Measurements from ENCODE around the gene TAS1R1.
"Not testable (repeated sequence)": the region's sequence is repeated elsewhere in the genome, so short reads cannot be mapped to it uniquely, and the experiment has no call there.

TAS1R1 gene

DNA sequence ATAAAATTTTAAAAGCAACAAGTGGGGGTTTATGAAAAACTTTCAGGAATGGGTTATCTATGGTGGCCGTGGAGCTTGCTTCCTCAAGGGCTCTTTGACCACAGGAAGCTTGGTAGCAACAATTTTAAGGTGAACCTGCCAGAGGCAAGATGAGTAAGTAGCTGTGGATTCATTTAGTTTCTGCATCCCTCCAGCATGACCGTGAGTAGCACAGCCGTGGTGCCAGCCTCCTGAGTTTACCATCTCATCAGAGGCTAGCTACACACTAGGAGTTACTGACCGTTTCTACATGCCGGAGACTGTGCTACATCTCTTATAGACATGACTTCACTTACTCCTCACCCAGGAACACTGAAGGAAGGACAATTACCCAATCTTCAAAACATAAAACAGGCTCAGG lies 33.6 kb upstream of the TAS1R1 start:
- no peak for DNase-seq (ENCODE audit: low spot score)

DNA sequence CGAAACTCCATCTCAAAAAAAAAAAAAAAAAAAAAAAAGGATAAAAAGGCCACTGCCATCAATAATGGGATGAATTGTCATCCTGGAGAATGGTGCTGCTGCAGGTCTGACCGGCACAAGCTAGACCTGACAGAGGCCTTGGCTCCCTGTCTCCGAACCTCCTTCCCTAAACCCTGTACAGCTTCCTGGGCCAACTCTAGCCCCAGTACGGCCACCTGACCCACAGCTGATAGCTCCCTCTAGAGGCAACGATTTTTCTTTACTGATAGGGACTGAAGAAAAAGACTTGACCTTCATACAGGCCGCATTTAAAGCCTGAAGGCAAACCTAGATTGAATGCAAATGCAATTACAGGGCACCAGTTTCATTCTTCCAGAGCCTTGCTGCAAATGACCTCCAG lies 31.5 kb upstream of the TAS1R1 start:
- peak; percentile 59 for DNase-seq (ENCODE audit: low spot score)

DNA sequence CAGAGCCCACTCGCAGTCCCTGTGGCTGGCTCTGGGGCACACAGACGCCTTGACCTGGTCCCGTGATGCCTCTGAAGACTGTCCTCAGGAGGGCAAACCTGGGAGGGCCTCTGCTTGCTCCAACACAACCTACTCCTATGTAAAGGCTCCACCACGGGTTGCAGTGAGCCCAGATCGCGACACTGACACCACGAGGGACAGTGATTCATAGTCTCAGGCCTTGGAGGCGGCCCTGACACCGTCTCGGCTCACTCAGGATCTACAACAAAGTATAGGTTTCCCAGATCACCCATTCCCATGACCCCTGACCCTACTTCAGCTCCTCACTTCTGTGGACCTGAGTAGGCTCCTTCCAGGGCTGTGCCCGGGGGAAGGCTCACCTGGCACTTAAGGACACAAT lies 28.8 kb upstream of the TAS1R1 start:
- DNase-seq (ENCODE audit: low spot score), result no peak

- DNase-seq (ENCODE audit: low spot score), result no peak
Observed at GRCh38 chr1:6528492-6528891, 26.6 kb upstream of the TAS1R1 start.

GRCh38 chr1:6530504-6531160 lies 24.5 kb upstream of the TAS1R1 start:
- DNase-seq (ENCODE audit: low spot score), result no peak

DNA sequence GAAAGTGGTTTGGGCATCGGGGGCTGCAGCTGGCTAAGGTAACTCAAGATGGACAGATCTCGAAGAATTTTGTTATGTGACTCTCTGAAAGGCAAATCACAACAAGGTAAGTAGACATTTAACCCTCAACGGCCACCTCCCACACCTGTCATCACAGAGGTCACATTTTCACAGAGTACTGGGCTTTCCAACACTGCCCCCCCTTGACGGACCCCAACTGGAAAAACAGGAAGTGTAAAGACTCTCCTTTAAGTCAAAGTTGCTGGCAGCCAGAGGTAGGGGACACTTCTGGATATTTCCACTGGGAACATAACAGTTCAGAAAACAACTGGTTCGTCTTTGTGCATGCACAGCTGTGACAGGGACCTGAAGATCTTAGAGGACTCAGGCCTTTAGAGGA lies 23.1 kb upstream of the TAS1R1 start:
- no peak for DNase-seq (ENCODE audit: low spot score)

GRCh38 chr1:6534248-6534822 lies 20.8 kb upstream of the TAS1R1 start:
- no peak for DNase-seq (ENCODE audit: low spot score)

DNA sequence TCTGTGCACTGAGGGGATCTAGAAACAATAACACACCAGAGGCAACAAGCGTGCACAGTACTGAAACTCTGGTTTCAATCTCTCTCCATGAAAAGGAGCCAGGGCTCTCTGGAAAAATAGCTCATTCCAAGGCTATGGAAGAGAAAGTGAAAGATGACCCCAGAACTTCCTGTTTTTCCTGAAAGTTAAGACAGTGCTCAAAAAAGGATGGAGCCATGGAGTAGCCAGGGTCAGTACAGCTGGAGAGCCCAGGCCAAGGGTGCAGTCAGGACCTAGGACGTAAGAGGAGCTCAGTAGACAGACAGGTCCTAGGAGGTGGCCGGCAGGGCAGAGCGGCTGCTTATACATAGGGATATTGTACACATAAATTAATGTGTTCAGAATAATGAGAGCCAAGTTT lies 19.9 kb upstream of the TAS1R1 start:
- no peak for DNase-seq (ENCODE audit: low spot score)

DNA sequence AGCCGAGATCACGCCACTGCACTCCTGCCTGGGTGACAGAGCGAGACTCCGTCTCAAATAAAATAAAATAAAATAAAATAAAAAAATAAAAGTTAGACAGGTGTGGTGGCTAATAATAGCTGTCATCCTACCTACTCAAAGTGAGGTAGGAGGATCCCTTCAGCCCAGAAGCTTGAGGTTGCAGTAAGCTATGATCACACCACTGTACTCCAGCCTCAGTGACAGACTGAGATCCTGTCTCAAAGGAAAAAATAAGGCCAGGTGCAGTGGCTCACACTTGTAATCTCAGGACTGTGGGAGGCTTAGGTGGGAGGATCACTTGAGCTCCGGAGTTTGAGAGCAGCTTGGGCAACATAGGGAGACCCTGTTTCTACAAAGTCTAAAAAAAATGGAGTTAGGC lies 18.8 kb upstream of the TAS1R1 start:
- DNase-seq (ENCODE audit: low spot score), result no peak

DNA sequence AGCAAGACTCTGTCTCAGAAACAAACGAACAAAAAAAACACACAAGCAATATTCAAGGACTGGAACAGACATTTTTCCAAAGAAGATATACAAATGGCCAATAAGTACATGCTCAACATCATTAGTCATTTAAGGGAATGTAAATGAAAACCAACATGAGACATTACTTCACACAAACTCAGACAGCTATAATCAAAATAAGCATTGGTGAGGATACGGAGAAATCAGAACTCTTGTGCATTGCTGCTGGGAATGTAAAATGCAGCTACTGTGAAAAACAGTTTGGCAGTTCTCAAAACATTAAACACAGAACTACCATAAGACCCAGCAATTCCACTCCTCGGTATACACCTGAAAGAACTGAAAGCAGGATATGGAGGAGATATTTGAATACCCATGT lies 16.2 kb upstream of the TAS1R1 start:
- DNase-seq (ENCODE audit: low spot score), result no peak

GRCh38 chr1:6544831-6545230 lies 10.3 kb upstream of the TAS1R1 start:
- no peak for DNase-seq (ENCODE audit: low spot score)

GRCh38 chr1:6545276-6546112 lies 9.6 kb upstream of the TAS1R1 start:
- DNase-seq (ENCODE audit: low spot score), result no peak

GRCh38 chr1:6546326-6546725 lies 8.8 kb upstream of the TAS1R1 start:
- DNase-seq (ENCODE audit: low spot score), result no peak

DNA sequence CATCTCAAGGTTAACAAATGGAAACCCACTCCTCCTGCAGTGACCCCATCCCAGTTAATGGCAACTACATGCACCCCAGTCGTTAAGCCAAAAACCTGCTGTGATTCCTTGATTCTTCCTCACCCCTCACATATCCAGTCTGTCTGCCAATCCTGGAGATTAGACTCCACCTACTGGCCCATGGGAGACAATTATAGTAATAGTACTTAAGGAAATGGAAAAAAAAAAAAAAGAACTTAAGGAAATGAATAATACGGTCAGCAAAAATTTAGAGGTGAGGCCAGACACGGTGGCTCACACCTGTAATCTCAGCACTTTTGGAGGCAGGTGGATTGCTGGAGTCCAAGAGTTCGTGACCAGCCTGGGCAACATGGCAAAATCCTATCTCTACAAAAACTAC lies 7.8 kb upstream of the TAS1R1 start:
- peak; percentile 32 for DNase-seq (ENCODE audit: low spot score)

DNA sequence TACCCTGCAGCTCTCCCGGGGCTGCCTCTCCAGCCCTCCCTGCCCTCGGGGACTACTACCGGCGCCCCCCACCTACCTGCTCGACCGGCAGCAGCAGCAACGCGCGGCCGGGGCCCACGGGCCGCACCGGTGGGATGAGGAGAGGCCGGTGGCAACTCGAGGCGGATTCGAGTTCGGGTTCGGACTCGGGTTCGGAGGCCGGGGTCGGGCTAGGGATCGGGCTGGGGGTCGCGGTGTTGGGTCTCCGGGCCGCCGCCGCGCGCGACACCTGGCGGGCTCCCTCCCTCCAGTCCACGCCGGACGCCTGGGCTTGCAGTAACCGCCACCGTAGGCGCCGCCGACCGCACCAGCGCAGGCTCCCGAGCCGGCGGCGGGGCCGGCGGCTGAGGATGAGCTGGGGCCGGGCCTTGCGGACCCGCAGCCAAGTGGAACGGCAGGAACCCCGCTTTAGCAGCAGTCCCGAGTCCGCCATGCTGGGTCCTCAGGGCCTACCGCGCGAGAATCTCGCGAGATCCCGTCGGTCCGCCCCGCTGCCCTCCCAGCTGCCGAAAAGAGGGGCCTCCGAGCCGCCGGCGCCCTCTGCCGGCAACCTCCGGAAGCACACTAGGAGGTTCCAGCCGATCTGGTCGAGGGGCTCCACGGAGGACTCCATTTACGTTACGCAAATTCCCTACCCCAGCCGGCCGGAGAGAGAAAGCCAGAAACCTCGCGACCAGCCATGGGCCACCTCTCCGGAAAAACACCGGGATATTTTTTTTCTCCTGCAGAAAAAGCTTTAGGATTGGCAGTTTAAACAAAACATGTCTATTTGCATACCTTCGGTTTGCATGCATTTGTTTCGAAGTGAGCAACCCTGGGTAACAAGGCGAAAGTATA lies 838 bp upstream of the TAS1R1 start, which contains the start of gene NOL9:
NOL9 (minus strand) TSS at position 483 of the 876 bp plus-strand sequence; CDS start at position 472, 11 bp downstream.
- peak; percentile 89 for DNase-seq (ENCODE audit: low spot score)

DNA sequence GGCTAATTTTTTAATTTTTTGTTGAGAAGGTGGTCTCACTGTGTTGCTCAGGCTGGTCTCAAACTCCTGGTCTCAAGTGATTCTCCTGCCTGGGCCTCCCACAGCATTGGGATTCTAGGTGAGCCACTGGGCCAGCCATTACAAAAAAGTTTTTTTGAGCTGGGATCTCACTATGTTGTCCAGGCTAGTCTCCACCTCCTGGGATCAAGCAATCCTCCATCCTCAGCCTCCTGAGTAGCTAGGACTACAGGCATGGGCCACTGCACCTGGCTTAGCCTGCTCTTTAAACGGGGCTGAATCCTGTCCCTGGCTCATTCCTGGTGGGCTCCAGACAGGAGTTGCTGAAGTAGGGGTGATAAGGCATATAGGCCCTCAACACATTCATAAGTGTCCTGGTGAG lies 2.5 kb downstream of the TAS1R1 start:
- no peak for DNase-seq (ENCODE audit: low spot score)

GRCh38 chr1:6559161-6559560 lies 4.1 kb downstream of the TAS1R1 start:
- not testable (repeated sequence) for DNase-seq (ENCODE audit: low spot score)

GRCh38 chr1:6560267-6560666 lies 5.2 kb downstream of the TAS1R1 start:
- no peak for DNase-seq (ENCODE audit: low spot score)

DNA sequence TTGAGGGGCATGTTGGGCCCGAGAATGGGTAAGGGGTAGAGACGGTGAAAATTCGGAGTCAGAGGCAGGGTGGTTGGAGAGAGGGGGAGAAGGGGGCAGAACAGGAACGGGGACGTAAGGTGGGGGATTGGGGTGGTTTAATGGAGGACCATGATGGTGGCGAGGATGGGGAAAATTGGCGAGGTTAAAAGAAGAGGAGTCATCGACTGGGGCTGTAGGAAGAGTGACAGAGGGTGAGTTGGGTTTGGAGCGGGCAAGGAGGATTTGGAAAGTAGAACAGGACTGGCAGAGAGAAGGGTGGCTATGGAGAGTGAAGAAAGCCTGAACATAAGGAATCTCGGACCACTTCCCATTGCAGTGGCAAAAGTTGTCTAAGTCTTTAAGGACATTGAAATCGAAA lies 13.9 kb downstream of the TAS1R1 start:
- DNase-seq (ENCODE audit: low spot score), result no peak

- DNase-seq (ENCODE audit: low spot score), result no peak
Observed at GRCh38 chr1:6570100-6570499, 15.0 kb downstream of the TAS1R1 start.

DNA sequence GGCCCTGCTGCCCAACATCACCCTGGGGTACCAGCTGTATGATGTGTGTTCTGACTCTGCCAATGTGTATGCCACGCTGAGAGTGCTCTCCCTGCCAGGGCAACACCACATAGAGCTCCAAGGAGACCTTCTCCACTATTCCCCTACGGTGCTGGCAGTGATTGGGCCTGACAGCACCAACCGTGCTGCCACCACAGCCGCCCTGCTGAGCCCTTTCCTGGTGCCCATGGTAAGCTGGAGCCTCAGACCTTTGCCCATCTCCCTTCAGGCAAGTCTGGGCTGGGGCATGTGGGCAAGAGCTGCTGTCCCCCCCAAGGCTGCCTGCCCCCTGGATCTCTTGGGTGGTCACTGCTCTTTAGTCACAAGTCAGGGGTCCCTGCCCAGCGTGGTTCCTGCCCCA lies 15.9 kb downstream of the TAS1R1 start:
- no peak for DNase-seq (ENCODE audit: low spot score)

DNA sequence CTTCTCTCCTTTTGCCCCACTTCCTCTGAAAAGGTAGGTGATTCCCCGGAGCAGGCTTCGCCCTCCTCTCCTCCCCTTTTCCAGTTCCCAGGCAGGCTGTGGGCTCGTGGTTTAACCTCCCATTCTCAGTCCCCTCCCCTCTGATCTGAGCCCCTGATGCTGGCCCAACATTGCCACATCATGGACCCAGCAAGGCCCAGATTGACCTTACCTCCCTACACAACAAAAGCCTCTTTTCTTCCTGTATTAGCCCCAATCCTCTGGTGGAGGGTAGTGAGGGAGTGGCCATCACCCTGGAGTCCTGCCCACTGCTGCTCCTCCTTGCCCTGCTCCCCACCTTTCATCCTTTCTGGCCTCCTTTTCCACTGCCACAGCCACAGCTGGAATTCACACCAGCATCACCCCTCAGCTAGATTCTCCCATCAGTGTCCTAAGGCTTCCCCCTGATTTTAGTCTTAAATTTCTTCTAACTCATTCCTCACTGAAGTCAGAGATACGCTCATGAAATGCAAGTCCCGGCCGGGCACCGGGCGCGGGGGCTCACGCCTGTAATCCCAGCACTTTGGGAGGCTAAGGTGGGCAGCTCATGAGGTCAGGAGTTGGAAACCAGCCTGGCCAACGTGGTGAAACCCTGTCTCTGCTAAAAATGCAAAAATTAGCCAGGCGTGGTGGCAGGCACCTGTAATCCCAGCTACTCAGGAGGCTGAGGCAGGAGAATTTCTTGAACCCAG lies 17.7 kb downstream of the TAS1R1 start:
- no peak for DNase-seq (ENCODE audit: low spot score)
